Fibroblast of the conjunctiva (primary cell): ENCODE results near the gene MMP14.
A peak's percentile ranks its signal among the peaks of the same experiment; 100 is the strongest.
"Not testable (repeated sequence)": the region's sequence is repeated elsewhere in the genome, so short reads cannot be mapped to it uniquely, and the experiment has no call there.

Source experiments
- DNase-seq: peaks from one replicate; pipeline ENCODE4 v3.0.0-alpha.2; 2010; ENCODE audit warnings: low read depth

The MMP14 gene

GRCh38 chr14:22814373-22814772 lies 22.0 kb upstream of the MMP14 start:
- DNase-seq = no peak

- no peak for DNase-seq
These were observed 21.3 kb upstream of the MMP14 start, which contains the start of gene SLC7A7 for GRCh38 chr14:22814941-22815713. SLC7A7 (minus strand) TSS chr14:22815435; CDS start chr14:22813398, 2,037 bp downstream.

- DNase-seq = peak; percentile 85
These were observed 17.0 kb upstream of the MMP14 start for GRCh38 chr14:22819151-22819988.

- no peak for DNase-seq
These were observed 15.7 kb upstream of the MMP14 start for GRCh38 chr14:22820731-22821130.

GRCh38 chr14:22821193-22822015 lies 15.0 kb upstream of the MMP14 start:
- no peak for DNase-seq

GRCh38 chr14:22822016-22822570 lies 14.3 kb upstream of the MMP14 start:
- DNase-seq = no peak

- DNase-seq = peak; percentile 90
These were observed 13.8 kb upstream of the MMP14 start for GRCh38 chr14:22822571-22823098.

GRCh38 chr14:22824711-22825359 lies 11.6 kb upstream of the MMP14 start:
- peak; percentile 83 for DNase-seq

GRCh38 chr14:22829076-22829660 lies 7.2 kb upstream of the MMP14 start:
- DNase-seq = not testable (repeated sequence)

GRCh38 chr14:22829661-22830442 lies 6.5 kb upstream of the MMP14 start, which contains the start of gene MRPL52:
MRPL52 (plus strand) TSS chr14:22829887; CDS start chr14:22829913, 26 bp downstream.
- no peak for DNase-seq

- no peak for DNase-seq
These were observed 5.9 kb upstream of the MMP14 start for GRCh38 chr14:22830443-22831010.

- no peak for DNase-seq
These were observed 880 bp upstream of the MMP14 start for GRCh38 chr14:22835505-22835904.

- DNase-seq = no peak
These were observed 847 bp downstream of the MMP14 start for GRCh38 chr14:22837114-22837749.

- no peak for DNase-seq
These were observed 1.6 kb downstream of the MMP14 start for GRCh38 chr14:22837750-22838538.

GRCh38 chr14:22838631-22839041 lies 2.3 kb downstream of the MMP14 start:
- no peak for DNase-seq

GRCh38 chr14:22839159-22839779 lies 2.9 kb downstream of the MMP14 start:
- DNase-seq = no peak

GRCh38 chr14:22841311-22841710 lies 4.9 kb downstream of the MMP14 start:
- no peak for DNase-seq

GRCh38 chr14:22841769-22842168 lies 5.4 kb downstream of the MMP14 start:
- no peak for DNase-seq
